ENCODE results near the gene MAT2A.

The MAT2A gene

DNA sequence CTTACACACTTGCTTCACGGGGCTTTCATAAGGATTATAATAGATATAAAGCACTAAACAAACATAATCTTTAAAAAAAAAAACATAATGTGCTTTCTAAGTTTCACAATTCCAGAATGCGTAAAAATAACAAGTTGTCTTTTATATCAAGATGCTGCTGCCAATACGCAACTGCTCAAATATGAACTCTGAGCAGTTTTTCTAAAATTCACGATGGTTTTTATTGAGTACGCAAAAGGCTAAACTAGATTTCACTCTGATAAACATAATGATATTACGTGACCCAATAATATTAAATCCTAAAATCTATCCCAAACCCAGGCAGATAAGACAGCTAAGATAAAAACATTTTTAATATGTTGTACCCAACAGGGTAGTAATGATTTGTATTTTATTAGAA, 24.6 kb upstream of the MAT2A start:
- TF ChIP-seq CTCF (conservative IDR thresholded peaks at IDR 0.05; ENCODE audit: low read depth, low read length), result no peak
- Histone ChIP-seq H4K20me1 (ENCODE audit: insufficient read depth) (no peaks in the 10 kb centered on the region), H3K36me3 (ENCODE audit: insufficient read depth) (no peaks in the 10 kb centered on the region), H3K27ac (no peak overlapping the region), H3K4me2 (no peak overlapping the region), H3K4me3 (IDR thresholded peaks at IDR 0.05; ENCODE audit: insufficient read depth, low read depth, low read length) (no peak overlapping the region), H3K9ac (no peak overlapping the region), H3K27me3 (ENCODE audit: insufficient read depth, low read depth) (no peaks in the 10 kb centered on the region), H3K79me2 (ENCODE audit: insufficient read depth, low read depth) (no peaks in the 10 kb centered on the region), H2AFZ (ENCODE audit: low read depth) (no peak overlapping the region), H3K4me1 (ENCODE audit: low read depth, poor library complexity, severe bottlenecking) (no peaks in the 10 kb centered on the region)

DNA sequence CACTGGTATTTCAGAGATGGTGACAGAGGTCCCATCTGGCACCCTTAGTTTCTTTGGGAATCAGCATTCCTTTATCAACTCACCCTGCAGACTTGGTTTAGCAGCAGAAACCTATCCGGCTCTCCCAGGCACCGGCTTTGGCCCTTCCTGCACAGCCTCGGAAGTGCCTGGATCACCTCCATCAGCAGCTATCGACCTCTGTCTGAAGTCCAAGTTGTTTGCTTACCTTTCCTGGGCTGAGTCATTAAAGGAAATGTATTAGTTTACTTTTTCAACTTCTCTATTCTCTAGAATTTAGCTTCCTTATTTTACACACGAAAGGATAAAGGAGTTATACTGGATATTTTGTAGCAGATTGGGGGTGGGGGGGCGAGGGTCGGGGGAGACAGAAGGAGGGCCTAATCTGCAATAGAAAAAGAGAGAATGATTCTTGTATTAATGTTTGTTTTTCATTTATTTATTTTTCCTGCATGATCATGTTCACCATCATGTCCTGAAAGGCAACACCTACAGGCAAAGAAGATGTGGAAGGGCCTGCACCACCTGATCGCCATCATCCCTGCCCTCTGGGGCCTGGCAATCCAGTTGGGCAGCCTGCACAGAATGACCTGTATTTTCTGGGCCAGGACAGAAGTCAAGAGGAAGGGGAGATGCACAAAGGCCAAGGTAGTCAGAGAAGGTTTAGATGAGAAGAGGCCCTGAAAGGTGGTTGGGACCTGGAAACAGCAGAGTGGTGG, 22.1 kb upstream of the MAT2A start:
- no peak overlapping the region for H3K9ac ChIP-seq
- H3K36me3 ChIP-seq (ENCODE audit: insufficient read depth), result no peaks in the 10 kb centered on the region
- no peak overlapping the region for H2AFZ ChIP-seq (ENCODE audit: low read depth)
- no peaks in the 10 kb centered on the region for H3K27me3 ChIP-seq (ENCODE audit: insufficient read depth, low read depth)
- no peaks in the 10 kb centered on the region for H4K20me1 ChIP-seq (ENCODE audit: insufficient read depth)
- no peaks in the 10 kb centered on the region for H3K4me1 ChIP-seq (ENCODE audit: low read depth, poor library complexity, severe bottlenecking)
- H3K27ac ChIP-seq, result no peak overlapping the region
- H3K4me2 ChIP-seq, result no peak overlapping the region
- no peaks in the 10 kb centered on the region for H3K79me2 ChIP-seq (ENCODE audit: insufficient read depth, low read depth)
- no peak overlapping the region for H3K4me3 ChIP-seq (IDR thresholded peaks at IDR 0.05; ENCODE audit: insufficient read depth, low read depth, low read length)
- TF ChIP-seq CTCF (conservative IDR thresholded peaks at IDR 0.05; ENCODE audit: low read depth, low read length), result no peak

DNA sequence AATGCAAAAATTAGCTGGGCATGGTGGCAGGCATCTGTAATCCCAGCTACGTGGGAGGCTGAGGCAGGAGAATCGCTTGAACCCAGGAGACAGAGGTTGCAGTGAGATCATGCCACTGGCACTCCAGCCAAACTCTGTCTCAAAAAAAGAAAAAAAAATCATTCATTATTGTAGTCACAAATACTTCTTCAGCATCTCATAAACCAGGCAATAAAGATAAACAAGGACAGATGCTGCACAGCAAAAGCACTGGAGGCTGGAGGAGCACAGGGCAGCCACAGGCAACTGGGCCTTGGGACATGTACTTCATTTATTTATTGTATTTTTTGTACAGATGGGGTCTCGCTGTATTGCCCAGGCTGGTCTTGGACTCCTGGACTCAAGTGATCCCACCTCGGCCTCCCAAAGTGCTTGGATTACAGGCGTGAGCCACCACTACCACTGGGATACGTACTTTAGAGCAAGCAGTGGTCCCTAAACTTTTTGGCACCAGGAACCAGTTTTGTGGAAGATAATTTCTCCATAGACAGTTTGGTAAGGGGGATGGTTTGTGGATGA, 16.8 kb upstream of the MAT2A start:
- H3K79me2 ChIP-seq (ENCODE audit: insufficient read depth, low read depth), result no peaks in the 10 kb centered on the region
- H3K4me2 ChIP-seq, result no peak overlapping the region
- no peaks in the 10 kb centered on the region for H3K36me3 ChIP-seq (ENCODE audit: insufficient read depth)
- H3K27ac ChIP-seq, result no peak overlapping the region
- H3K27me3 ChIP-seq (ENCODE audit: insufficient read depth, low read depth), result no peaks in the 10 kb centered on the region
- no peaks in the 10 kb centered on the region for H3K4me1 ChIP-seq (ENCODE audit: low read depth, poor library complexity, severe bottlenecking)
- H3K4me3 ChIP-seq (IDR thresholded peaks at IDR 0.05; ENCODE audit: insufficient read depth, low read depth, low read length), result no peak overlapping the region
- H2AFZ ChIP-seq (ENCODE audit: low read depth), result no peak overlapping the region
- no peaks in the 10 kb centered on the region for H4K20me1 ChIP-seq (ENCODE audit: insufficient read depth)
- no peak for TF ChIP-seq CTCF (conservative IDR thresholded peaks at IDR 0.05; ENCODE audit: low read depth, low read length)
- H3K9ac ChIP-seq, result no peak overlapping the region

DNA sequence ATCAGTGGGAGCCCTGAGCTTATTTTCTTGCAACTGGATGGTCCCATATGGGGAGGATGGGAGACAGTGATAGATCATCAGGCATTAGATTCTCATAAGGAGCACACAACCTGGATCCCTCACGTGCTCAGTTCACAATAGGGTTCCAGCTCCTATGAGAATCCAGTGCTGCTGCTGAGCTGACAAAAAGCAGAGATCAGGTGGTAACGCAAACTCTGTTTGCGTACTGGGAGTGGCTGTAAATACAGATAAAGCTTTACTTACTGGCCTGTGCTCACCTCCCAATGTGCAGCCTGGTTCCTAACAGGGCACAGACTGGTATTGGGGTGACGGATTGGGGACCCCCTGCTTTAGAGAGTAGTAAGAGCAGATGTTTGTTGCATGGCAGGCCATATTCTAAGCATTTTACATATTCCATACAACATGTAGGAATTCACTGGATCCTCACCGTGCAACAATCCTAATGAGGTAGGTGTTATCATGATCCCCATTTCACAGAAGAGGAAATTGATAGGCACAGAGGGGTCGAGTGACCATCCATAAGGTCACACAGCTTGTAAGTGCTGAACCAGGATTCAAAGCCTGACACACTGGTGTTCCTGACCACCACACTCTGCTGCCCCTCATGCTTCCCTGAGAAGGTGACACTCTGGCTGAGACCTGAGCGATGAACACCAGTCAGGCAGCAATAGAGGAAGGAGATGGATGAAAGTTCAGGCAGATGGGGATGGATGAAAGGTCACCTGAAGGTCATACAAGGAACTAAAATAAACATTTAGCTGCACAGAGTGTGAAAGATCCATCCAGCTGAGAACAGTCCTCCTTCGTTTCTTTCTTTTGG, 15.7 kb upstream of the MAT2A start:
- H3K4me2 ChIP-seq, result no peak overlapping the region
- no peaks in the 10 kb centered on the region for H3K36me3 ChIP-seq (ENCODE audit: insufficient read depth)
- H3K4me3 ChIP-seq (IDR thresholded peaks at IDR 0.05; ENCODE audit: insufficient read depth, low read depth, low read length), result no peak overlapping the region
- no peaks in the 10 kb centered on the region for H4K20me1 ChIP-seq (ENCODE audit: insufficient read depth)
- H3K9ac ChIP-seq, result no peak overlapping the region
- no peak overlapping the region for H3K27ac ChIP-seq
- no peak for TF ChIP-seq CTCF (conservative IDR thresholded peaks at IDR 0.05; ENCODE audit: low read depth, low read length)
- no peaks in the 10 kb centered on the region for H3K27me3 ChIP-seq (ENCODE audit: insufficient read depth, low read depth)
- H3K4me1 ChIP-seq (ENCODE audit: low read depth, poor library complexity, severe bottlenecking), result no peaks in the 10 kb centered on the region
- H3K79me2 ChIP-seq (ENCODE audit: insufficient read depth, low read depth), result no peaks in the 10 kb centered on the region
- H2AFZ ChIP-seq (ENCODE audit: low read depth), result no peak overlapping the region

Data from KMS-11 (cell line).